WTC11 (cell line): ENCODE results near the gene USP38. TPM values are rescaled to one million over a fixed set of nuclear protein-coding genes. Genes with fewer than 3 reads are reported as not detected.

ENCODE experiments used
- ATAC-seq: fragments of 200-7000 bp; cut with Tn5 transposase; 2 replicates; pipeline ENCODE4 v1.10.0; 2021; ENCODE audit warnings: mild to moderate bottlenecking, moderate library complexity
- CTCF ChIA-PET: fragments of 300-600 bp; sonication (Branson Sonifier 250); formaldehyde crosslinking; loops from one replicate; lab custom pipeline; 2021; ENCODE audit warnings: antibody characterized with exemption; lab: Charles Lee
- POLR2A ChIA-PET: fragments of 350-600 bp; sonication (Branson Sonifier 250); formaldehyde crosslinking; loops from one replicate; lab custom pipeline; 2021; ENCODE audit warnings: antibody characterized with exemption; lab: Charles Lee
- DNase-seq: peaks from one replicate; pipeline ENCODE4 v3.0.0; 2021; ENCODE audit warnings: low spot score
- H3K27ac Mint-ChIP-seq: 2 replicates; pipeline ENCODE4 v1.8.0; 2021; ENCODE audit warnings: mixed read lengths
- H3K27me3 Mint-ChIP-seq: 2 replicates; pipeline ENCODE4 v1.8.0; 2021; ENCODE audit warnings: low read depth, mild to moderate bottlenecking, moderate library complexity, mixed read lengths
- H3K36me3 Mint-ChIP-seq: 2 replicates; pipeline ENCODE4 v1.8.0; 2021; ENCODE audit warnings: mixed read lengths
- H3K4me1 Mint-ChIP-seq: 2 replicates; pipeline ENCODE4 v1.8.0; 2022; ENCODE audit warnings: mixed read lengths
- H3K4me3 Mint-ChIP-seq: 2 replicates; pipeline ENCODE4 v1.8.0; 2021; ENCODE audit warnings: mild to moderate bottlenecking, moderate library complexity, mixed read lengths
- H3K9me3 Mint-ChIP-seq: 2 replicates; pipeline ENCODE4 v1.8.0; 2021; ENCODE audit warnings: mixed read lengths
- CBFB ChIP-seq: sonication (generic); formaldehyde crosslinking; IDR thresholded peaks from 2 replicates; pipeline ENCODE4 v1.8.1; 2022; ENCODE audit warnings: mild to moderate bottlenecking, low read depth, missing genetic modification reagents
- CREM ChIP-seq: sonication (generic); formaldehyde crosslinking; IDR thresholded peaks from 2 replicates; pipeline ENCODE4 v1.8.1; 2022; ENCODE audit warnings: mild to moderate bottlenecking, missing genetic modification reagents, moderate library complexity
- ESRRA ChIP-seq: sonication (generic); formaldehyde crosslinking; IDR thresholded peaks from 2 replicates; pipeline ENCODE4 v1.8.1; 2022; ENCODE audit warnings: mild to moderate bottlenecking, missing genetic modification reagents, borderline replicate concordance
- JAZF1 ChIP-seq: fragments of 250-450 bp; sonication (Bioruptor Pico); IDR thresholded peaks from 2 replicates; pipeline ENCODE4 v1.9.0; 2021; ENCODE audit warnings: moderate library complexity, mild to moderate bottlenecking, inconsistent platforms
- NR1H2 ChIP-seq: sonication (generic); formaldehyde crosslinking; IDR thresholded peaks from 2 replicates; pipeline ENCODE4 v1.9.0; 2021; ENCODE audit warnings: mild to moderate bottlenecking, moderate library complexity, missing genetic modification reagents
- NR2C2 ChIP-seq: sonication (generic); formaldehyde crosslinking; IDR thresholded peaks from 2 replicates; pipeline ENCODE4 v1.8.0; 2022; ENCODE audit warnings: mild to moderate bottlenecking, missing genetic modification reagents
- PRRX2 ChIP-seq: fragments of 250-450 bp; sonication (Bioruptor Pico); IDR thresholded peaks from 2 replicates; pipeline ENCODE4 v1.8.0; 2021; ENCODE audit warnings: mild to moderate bottlenecking
- TCF7 ChIP-seq: sonication (generic); formaldehyde crosslinking; IDR thresholded peaks from 2 replicates; pipeline ENCODE4 v1.8.0; 2022; ENCODE audit warnings: mild to moderate bottlenecking, low read depth, missing genetic modification reagents, moderate library complexity
- ZNF121 ChIP-seq: sonication (generic); formaldehyde crosslinking; IDR thresholded peaks from 2 replicates; pipeline ENCODE4 v1.8.0; 2023; ENCODE audit warnings: missing genetic modification reagents
- ZNF416 ChIP-seq: fragments of 250-450 bp; sonication (Bioruptor Pico); IDR thresholded peaks from 2 replicates; pipeline ENCODE4 v1.9.0; 2021; ENCODE audit warnings: mild to moderate bottlenecking, inconsistent platforms
- ZNF423 ChIP-seq: fragments of 250-450 bp; sonication (Bioruptor Pico); IDR thresholded peaks from 2 replicates; pipeline ENCODE4 v2.1.2; 2022; ENCODE audit warnings: mild to moderate bottlenecking, moderate library complexity
- total RNA-seq: library from RNA; stranded (reverse); gene quantifications from 3 replicates; pipeline ENCODE4 v1.2.3, GENCODE V29; 2021
- TF ChIP-seq, protein P1 (sequence below): sonication (generic); formaldehyde crosslinking; IDR thresholded peaks from 2 replicates; pipeline ENCODE4 v1.8.1; 2023; ENCODE audit warnings: mild to moderate bottlenecking, missing genetic modification reagents, borderline replicate concordance
- TF ChIP-seq, protein P2 (sequence below): sonication (generic); formaldehyde crosslinking; IDR thresholded peaks from 2 replicates; pipeline ENCODE4 v1.8.0; 2022; ENCODE audit warnings: mild to moderate bottlenecking, missing genetic modification reagents
- TF ChIP-seq, protein P3 (sequence below): sonication (generic); formaldehyde crosslinking; IDR thresholded peaks from 2 replicates; pipeline ENCODE4 v1.8.0; 2022; ENCODE audit warnings: mild to moderate bottlenecking, missing genetic modification reagents
- TF ChIP-seq, protein P4 (sequence below): sonication (generic); formaldehyde crosslinking; IDR thresholded peaks from 2 replicates; pipeline ENCODE4 v1.8.0; 2022; ENCODE audit warnings: mild to moderate bottlenecking, missing genetic modification reagents
- TF ChIP-seq, protein P5 (sequence below): sonication (generic); formaldehyde crosslinking; IDR thresholded peaks from 2 replicates; pipeline ENCODE4 v1.8.0; 2023; ENCODE audit warnings: missing genetic modification reagents
- TF ChIP-seq, protein P6 (sequence below): sonication (generic); formaldehyde crosslinking; IDR thresholded peaks from 2 replicates; pipeline ENCODE4 v1.8.0; 2023; ENCODE audit warnings: mild to moderate bottlenecking, missing genetic modification reagents

USP38 gene
- total RNA-seq, 1 experiment from 2014 or later, result 10.3 TPM

DNA sequence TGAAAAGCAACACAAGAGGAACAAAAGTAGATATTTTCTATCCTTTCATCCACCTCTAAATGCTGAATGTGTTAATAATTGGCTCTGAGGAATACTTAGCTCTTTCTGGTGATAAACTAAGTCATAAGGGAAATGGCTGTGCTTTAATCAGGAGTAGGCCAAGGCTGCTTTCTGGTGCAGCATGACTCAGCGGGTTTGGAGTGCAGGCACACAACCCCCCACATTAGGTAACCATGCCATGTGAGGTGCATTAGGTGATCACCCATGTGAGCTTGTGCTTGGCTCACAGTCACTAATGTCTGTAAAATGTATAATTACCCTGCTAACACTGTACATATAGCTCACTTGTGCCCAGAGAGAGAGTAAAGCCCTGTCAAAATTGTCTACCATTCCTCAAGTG, 57.2 kb downstream of the USP38 start:
- no peak overlapping the region for H3K27ac Mint-ChIP-seq
- H3K4me3 Mint-ChIP-seq, result no peak overlapping the region
- peaks cover 26% of the 10 kb centered on the region for H3K9me3 Mint-ChIP-seq
- POLR2A ChIA-PET, result no interaction called here
- H3K36me3 Mint-ChIP-seq, result peaks cover 21% of the 10 kb centered on the region
- CTCF ChIA-PET, result no interaction called here
- peaks cover 21% of the 10 kb centered on the region for H3K4me1 Mint-ChIP-seq
- ATAC-seq, result no peak
- no peak for DNase-seq
- TF ChIP-seq PRRX2 (CRISPR knock-in tag) (no peak), ZNF121 (no peak), JAZF1 (no peak), NR1H2 (CRISPR knock-in tag) (no peak), ESRRA (CRISPR knock-in tag) (no peak), ZNF423 (no peak)
- TF ChIP-seq, protein P1, sequence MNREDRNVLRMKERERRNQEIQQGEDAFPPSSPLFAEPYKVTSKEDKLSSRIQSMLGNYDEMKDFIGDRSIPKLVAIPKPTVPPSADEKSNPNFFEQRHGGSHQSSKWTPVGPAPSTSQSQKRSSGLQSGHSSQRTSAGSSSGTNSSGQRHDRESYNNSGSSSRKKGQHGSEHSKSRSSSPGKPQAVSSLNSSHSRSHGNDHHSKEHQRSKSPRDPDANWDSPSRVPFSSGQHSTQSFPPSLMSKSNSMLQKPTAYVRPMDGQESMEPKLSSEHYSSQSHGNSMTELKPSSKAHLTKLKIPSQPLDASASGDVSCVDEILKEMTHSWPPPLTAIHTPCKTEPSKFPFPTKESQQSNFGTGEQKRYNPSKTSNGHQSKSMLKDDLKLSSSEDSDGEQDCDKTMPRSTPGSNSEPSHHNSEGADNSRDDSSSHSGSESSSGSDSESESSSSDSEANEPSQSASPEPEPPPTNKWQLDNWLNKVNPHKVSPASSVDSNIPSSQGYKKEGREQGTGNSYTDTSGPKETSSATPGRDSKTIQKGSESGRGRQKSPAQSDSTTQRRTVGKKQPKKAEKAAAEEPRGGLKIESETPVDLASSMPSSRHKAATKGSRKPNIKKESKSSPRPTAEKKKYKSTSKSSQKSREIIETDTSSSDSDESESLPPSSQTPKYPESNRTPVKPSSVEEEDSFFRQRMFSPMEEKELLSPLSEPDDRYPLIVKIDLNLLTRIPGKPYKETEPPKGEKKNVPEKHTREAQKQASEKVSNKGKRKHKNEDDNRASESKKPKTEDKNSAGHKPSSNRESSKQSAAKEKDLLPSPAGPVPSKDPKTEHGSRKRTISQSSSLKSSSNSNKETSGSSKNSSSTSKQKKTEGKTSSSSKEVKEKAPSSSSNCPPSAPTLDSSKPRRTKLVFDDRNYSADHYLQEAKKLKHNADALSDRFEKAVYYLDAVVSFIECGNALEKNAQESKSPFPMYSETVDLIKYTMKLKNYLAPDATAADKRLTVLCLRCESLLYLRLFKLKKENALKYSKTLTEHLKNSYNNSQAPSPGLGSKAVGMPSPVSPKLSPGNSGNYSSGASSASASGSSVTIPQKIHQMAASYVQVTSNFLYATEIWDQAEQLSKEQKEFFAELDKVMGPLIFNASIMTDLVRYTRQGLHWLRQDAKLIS (CRISPR knock-in tag), result no peak
- TF ChIP-seq, protein P2, sequence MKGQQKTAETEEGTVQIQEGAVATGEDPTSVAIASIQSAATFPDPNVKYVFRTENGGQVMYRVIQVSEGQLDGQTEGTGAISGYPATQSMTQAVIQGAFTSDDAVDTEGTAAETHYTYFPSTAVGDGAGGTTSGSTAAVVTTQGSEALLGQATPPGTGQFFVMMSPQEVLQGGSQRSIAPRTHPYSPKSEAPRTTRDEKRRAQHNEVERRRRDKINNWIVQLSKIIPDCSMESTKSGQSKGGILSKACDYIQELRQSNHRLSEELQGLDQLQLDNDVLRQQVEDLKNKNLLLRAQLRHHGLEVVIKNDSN (CRISPR knock-in tag), result no peak
- no peaks in the 10 kb centered on the region for H3K27me3 Mint-ChIP-seq

DNA sequence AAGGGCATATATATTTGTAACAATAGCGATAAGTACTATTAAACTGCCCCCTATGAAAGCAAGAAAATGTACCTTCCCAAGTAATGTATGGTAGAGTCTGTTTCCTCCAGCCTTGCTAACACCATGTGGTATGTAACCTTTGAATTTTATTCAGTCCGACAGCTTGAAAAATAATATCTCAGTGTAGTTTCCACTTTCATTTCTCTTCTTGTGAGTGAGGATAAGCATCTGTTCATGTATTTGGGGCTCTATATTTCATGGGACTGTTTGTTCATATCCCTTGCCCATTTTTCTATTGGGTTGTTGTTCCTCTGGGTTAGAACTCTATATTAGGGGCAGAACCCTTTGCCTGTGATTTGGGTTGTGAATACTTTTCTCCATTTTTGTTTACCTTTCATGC, 58.3 kb downstream of the USP38 start:
- H3K4me1 Mint-ChIP-seq, result peaks cover 21% of the 10 kb centered on the region
- H3K27me3 Mint-ChIP-seq, result no peaks in the 10 kb centered on the region
- H3K27ac Mint-ChIP-seq, result no peak overlapping the region
- CTCF ChIA-PET, result no interaction called here
- TF ChIP-seq, protein P3, sequence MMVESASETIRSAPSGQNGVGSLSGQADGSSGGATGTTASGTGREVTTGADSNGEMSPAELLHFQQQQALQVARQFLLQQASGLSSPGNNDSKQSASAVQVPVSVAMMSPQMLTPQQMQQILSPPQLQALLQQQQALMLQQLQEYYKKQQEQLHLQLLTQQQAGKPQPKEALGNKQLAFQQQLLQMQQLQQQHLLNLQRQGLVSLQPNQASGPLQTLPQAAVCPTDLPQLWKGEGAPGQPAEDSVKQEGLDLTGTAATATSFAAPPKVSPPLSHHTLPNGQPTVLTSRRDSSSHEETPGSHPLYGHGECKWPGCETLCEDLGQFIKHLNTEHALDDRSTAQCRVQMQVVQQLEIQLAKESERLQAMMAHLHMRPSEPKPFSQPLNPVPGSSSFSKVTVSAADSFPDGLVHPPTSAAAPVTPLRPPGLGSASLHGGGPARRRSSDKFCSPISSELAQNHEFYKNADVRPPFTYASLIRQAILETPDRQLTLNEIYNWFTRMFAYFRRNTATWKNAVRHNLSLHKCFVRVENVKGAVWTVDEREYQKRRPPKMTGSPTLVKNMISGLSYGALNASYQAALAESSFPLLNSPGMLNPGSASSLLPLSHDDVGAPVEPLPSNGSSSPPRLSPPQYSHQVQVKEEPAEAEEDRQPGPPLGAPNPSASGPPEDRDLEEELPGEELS (CRISPR knock-in tag), result no peak
- no peak for TF ChIP-seq ZNF416 (CRISPR knock-in tag)
- TF ChIP-seq, all 79 proteins: peak for 0
- DNase-seq, result no peak
- ATAC-seq, result no peak
- POLR2A ChIA-PET, result no interaction called here
- no peak overlapping the region for H3K4me3 Mint-ChIP-seq
- H3K9me3 Mint-ChIP-seq, result peaks cover 26% of the 10 kb centered on the region
- H3K36me3 Mint-ChIP-seq, result peaks cover 21% of the 10 kb centered on the region

DNA sequence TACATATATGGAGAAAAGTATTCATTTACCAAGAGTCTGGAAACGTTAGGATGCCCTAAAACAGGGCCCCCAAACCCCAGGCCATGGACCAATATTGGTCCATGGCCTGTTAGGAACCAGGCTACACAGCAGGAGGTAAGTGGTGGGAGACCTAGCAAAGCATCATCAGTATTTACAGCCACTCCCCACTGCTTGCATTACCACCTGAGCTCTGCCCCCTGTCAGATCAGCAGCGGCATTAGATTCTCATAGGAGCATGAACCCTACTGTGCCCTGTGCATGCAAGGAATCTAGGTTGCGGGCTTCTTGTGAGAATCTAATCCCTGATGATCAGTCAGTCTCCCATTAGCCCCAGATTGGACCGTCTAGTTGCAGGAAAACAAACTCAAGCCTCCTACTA, 62.3 kb downstream of the USP38 start:
- Mint-ChIP-seq H3K27ac (no peak overlapping the region), H3K4me3 (no peak overlapping the region), H3K27me3 (no peaks in the 10 kb centered on the region), H3K9me3 (peaks cover 14% of the 10 kb centered on the region), H3K4me1 (peaks cover 26% of the 10 kb centered on the region), H3K36me3 (peaks cover 12% of the 10 kb centered on the region)
- ChIA-PET POLR2A (no interaction called here), CTCF (no interaction called here)
- ATAC-seq, result no peak
- no peak for DNase-seq
- no peak for TF ChIP-seq CREM (CRISPR knock-in tag)
- TF ChIP-seq, protein P2 (CRISPR knock-in tag), result no peak
- TF ChIP-seq, protein P4, sequence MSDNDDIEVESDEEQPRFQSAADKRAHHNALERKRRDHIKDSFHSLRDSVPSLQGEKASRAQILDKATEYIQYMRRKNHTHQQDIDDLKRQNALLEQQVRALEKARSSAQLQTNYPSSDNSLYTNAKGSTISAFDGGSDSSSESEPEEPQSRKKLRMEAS, result no peak
- TF ChIP-seq CBFB (CRISPR knock-in tag), result no peak
- TF ChIP-seq NR2C2 (CRISPR knock-in tag), result no peak
- TF ChIP-seq, protein P5, sequence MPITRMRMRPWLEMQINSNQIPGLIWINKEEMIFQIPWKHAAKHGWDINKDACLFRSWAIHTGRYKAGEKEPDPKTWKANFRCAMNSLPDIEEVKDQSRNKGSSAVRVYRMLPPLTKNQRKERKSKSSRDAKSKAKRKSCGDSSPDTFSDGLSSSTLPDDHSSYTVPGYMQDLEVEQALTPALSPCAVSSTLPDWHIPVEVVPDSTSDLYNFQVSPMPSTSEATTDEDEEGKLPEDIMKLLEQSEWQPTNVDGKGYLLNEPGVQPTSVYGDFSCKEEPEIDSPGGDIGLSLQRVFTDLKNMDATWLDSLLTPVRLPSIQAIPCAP (CRISPR knock-in tag), result no peak
- TF ChIP-seq ZNF416 (CRISPR knock-in tag), result no peak
- TF ChIP-seq TCF7 (CRISPR knock-in tag), result no peak
- TF ChIP-seq, protein P6, sequence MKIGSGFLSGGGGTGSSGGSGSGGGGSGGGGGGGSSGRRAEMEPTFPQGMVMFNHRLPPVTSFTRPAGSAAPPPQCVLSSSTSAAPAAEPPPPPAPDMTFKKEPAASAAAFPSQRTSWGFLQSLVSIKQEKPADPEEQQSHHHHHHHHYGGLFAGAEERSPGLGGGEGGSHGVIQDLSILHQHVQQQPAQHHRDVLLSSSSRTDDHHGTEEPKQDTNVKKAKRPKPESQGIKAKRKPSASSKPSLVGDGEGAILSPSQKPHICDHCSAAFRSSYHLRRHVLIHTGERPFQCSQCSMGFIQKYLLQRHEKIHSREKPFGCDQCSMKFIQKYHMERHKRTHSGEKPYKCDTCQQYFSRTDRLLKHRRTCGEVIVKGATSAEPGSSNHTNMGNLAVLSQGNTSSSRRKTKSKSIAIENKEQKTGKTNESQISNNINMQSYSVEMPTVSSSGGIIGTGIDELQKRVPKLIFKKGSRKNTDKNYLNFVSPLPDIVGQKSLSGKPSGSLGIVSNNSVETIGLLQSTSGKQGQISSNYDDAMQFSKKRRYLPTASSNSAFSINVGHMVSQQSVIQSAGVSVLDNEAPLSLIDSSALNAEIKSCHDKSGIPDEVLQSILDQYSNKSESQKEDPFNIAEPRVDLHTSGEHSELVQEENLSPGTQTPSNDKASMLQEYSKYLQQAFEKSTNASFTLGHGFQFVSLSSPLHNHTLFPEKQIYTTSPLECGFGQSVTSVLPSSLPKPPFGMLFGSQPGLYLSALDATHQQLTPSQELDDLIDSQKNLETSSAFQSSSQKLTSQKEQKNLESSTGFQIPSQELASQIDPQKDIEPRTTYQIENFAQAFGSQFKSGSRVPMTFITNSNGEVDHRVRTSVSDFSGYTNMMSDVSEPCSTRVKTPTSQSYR (CRISPR knock-in tag), result no peak
- TF ChIP-seq, protein P1 (CRISPR knock-in tag), result no peak
